B cell (primary cell): ENCODE data around the gene BTN2A1.

ENCODE experiments used
- CTCF ChIP-seq: fragments of 200-600 bp; IDR thresholded peaks from one replicate; pipeline ENCODE4 v1.8.0; 2022; ENCODE audit warnings: antibody characterized with exemption, mild to moderate bottlenecking
- EZH2 ChIP-seq: IDR thresholded peaks from 2 replicates; pipeline ENCODE4 v1.6.1; 2012; ENCODE audit warnings: borderline replicate concordance, low read depth, mild to moderate bottlenecking, moderate library complexity, low read length; ENCODE audit not compliant: insufficient read depth, poor library complexity, severe bottlenecking

GRCh38 chr6:26514984-26515383, 57.2 kb downstream of the BTN2A1 start:
- TF ChIP-seq EZH2 (no peak), CTCF (no peak)
